A549 treated with ZK216348 at 1 μM for 4 hours (cell line): ENCODE results near the gene NRXN3. TPM values are rescaled to one million over a fixed set of nuclear protein-coding genes. Genes with fewer than 3 reads are reported as not detected.

Source experiments
- total RNA-seq: library from RNA; stranded (reverse); fragments of 200-300 nt; extraction: Qiagen RNA extraction; gene quantifications from 5 replicates; pipeline ENCODE4 v1.2.3, GENCODE V29; 2022; ENCODE audit warnings: low read depth

Gene NRXN3
- 1.0 to 1.3 TPM (median 1.2 TPM) in 5 replicates for total RNA-seq

GRCh38 chr14:78170203-78170602 is at the start of gene NRXN3:
TSS of gene NRXN3 (plus strand) at chr14:78170373. CDS start at chr14:78243094, 72,721 bp downstream.

